Osteoblast (primary cell): ENCODE results near the gene CTNNAL1. TPM values are rescaled to one million over a fixed set of nuclear protein-coding genes. Genes with fewer than 3 reads are reported as not detected.
"Not testable (repeated sequence)": the region's sequence is repeated elsewhere in the genome, so short reads cannot be mapped to it uniquely, and the experiment has no call there.

Experiments
- DNase-seq: peaks from one replicate; pipeline ENCODE4 v3.0.0; 2011; ENCODE audit warnings: low spot score, mixed read lengths; ENCODE audit not compliant: insufficient read length; ENCODE audit errors: missing footprints
- H2AFZ ChIP-seq: 2 replicates; pipeline ENCODE4 v1.6.0; 2011; ENCODE audit warnings: mild to moderate bottlenecking, low read length
- H3K27ac ChIP-seq: 2 replicates; pipeline ENCODE4 v1.5.1; 2011; ENCODE audit warnings: mild to moderate bottlenecking, low read depth, low read length, moderate library complexity
- H3K27me3 ChIP-seq: 2 replicates; pipeline ENCODE4 v1.6.0; 2012; ENCODE audit warnings: mild to moderate bottlenecking, control low read depth, inconsistent platforms, low read length, moderate library complexity; ENCODE audit not compliant: insufficient read depth
- H3K36me3 ChIP-seq: 2 replicates; pipeline ENCODE4 v1.5.1; 2011; ENCODE audit warnings: mild to moderate bottlenecking, low read length, control low read depth, moderate library complexity; ENCODE audit not compliant: insufficient read depth
- H3K4me1 ChIP-seq: 2 replicates; pipeline ENCODE4 v1.5.1; 2011; ENCODE audit warnings: mild to moderate bottlenecking, low read length, control low read depth, moderate library complexity; ENCODE audit not compliant: insufficient read depth
- H3K4me2 ChIP-seq: 2 replicates; pipeline ENCODE4 v1.6.0; 2011; ENCODE audit warnings: mild to moderate bottlenecking, low read length; ENCODE audit not compliant: insufficient read depth
- H3K4me3 ChIP-seq: fragments of 200-600 bp; sonication (generic); 3 replicates; pipeline ENCODE4 v1.5.1; 2012; ENCODE audit warnings: mild to moderate bottlenecking, low read length, inconsistent platforms; ENCODE audit not compliant: insufficient read depth
- H3K79me2 ChIP-seq: 2 replicates; pipeline ENCODE4 v1.6.0; 2012; ENCODE audit warnings: mild to moderate bottlenecking, low read length, control low read depth, inconsistent platforms; ENCODE audit not compliant: insufficient read depth
- H3K9me3 ChIP-seq: 2 replicates; pipeline ENCODE4 v1.5.1; 2011; ENCODE audit warnings: low read depth, low read length, control low read depth
- H4K20me1 ChIP-seq: 2 replicates; pipeline ENCODE4 v1.6.0; 2012; ENCODE audit warnings: mild to moderate bottlenecking, low read length, control low read depth; ENCODE audit not compliant: insufficient read depth
- total RNA-seq: library from RNA; depleted of rRNA; stranded (reverse); fragments of >200 nt; gene quantifications from 2 replicates; pipeline ENCODE4 v1.2.3, GENCODE V29; 2012
- TF ChIP-seq, protein P1 (sequence below): IDR thresholded peaks from 2 replicates; pipeline ENCODE4 v1.5.1; 2011; ENCODE audit warnings: mild to moderate bottlenecking, low read depth, low read length, moderate library complexity; ENCODE audit errors: extremely low read depth

CTNNAL1 gene, protein sequence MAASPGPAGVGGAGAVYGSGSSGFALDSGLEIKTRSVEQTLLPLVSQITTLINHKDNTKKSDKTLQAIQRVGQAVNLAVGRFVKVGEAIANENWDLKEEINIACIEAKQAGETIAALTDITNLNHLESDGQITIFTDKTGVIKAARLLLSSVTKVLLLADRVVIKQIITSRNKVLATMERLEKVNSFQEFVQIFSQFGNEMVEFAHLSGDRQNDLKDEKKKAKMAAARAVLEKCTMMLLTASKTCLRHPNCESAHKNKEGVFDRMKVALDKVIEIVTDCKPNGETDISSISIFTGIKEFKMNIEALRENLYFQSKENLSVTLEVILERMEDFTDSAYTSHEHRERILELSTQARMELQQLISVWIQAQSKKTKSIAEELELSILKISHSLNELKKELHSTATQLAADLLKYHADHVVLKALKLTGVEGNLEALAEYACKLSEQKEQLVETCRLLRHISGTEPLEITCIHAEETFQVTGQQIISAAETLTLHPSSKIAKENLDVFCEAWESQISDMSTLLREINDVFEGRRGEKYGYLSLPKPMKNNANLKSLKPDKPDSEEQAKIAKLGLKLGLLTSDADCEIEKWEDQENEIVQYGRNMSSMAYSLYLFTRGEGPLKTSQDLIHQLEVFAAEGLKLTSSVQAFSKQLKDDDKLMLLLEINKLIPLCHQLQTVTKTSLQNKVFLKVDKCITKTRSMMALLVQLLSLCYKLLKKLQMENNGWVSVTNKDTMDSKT
- total RNA-seq, result 99.0 and 118 TPM in 2 replicates

DNA sequence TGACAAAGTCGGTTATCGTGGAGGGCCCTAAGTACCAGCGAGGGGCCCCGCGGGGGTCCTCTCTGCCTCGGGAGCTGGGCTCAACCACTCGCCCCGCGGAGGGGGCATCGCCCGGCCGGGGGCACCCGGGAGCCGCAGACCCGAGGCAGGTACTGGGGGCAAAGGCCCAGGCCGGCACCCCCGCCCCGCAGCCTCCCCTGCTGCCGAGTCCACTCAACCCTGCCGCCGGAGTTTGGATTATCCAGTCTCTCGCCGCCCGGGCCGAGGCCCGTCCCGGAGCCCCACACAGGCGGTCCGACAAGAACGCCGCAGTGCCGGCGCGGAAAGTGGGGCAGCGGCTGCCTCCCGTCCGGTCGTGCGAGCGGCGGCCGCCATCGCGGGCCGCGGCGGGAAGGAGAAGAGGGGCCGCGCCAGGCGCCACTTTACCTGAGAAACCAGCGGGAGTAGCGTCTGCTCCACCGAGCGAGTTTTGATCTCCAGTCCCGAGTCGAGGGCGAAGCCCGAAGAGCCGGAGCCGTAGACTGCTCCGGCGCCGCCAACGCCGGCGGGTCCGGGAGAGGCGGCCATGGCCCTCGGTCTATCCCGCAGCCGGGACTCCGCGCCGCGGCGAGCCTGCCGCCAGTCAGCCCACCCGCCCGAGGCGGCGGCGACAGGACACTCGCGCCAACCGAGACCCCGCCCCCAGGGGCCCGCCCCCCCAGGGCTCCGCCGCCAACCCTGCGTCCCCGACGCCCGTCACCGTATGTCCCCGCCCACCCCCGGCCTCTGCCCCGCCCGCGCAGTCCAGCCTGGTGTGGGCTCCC is at the start of gene CTNNAL1:
CTNNAL1 (minus strand) TSS at position 624 of the 803 bp plus-strand sequence; CDS start at position 567, 57 bp downstream.
- H3K27me3 ChIP-seq, result no peaks in the 10 kb centered on the region
- H3K4me1 ChIP-seq, result peaks cover 34% of the 10 kb centered on the region
- DNase-seq, result peak; percentile 96
- peak within 1 kb of the TSS; percentile 91 for H3K4me2 ChIP-seq
- TF ChIP-seq, protein P1, sequence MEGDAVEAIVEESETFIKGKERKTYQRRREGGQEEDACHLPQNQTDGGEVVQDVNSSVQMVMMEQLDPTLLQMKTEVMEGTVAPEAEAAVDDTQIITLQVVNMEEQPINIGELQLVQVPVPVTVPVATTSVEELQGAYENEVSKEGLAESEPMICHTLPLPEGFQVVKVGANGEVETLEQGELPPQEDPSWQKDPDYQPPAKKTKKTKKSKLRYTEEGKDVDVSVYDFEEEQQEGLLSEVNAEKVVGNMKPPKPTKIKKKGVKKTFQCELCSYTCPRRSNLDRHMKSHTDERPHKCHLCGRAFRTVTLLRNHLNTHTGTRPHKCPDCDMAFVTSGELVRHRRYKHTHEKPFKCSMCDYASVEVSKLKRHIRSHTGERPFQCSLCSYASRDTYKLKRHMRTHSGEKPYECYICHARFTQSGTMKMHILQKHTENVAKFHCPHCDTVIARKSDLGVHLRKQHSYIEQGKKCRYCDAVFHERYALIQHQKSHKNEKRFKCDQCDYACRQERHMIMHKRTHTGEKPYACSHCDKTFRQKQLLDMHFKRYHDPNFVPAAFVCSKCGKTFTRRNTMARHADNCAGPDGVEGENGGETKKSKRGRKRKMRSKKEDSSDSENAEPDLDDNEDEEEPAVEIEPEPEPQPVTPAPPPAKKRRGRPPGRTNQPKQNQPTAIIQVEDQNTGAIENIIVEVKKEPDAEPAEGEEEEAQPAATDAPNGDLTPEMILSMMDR, result no peak
- peak within 1 kb of the TSS; percentile 82 for H3K27ac ChIP-seq
- H3K4me3 ChIP-seq, result peak within 1 kb of the TSS; percentile 84
- peaks cover 27% of the 10 kb centered on the region for H4K20me1 ChIP-seq
- peak within 1 kb of the TSS; percentile 75 for H2AFZ ChIP-seq
- H3K9me3 ChIP-seq, result no peaks in the 10 kb centered on the region
- no peaks in the 10 kb centered on the region for H3K36me3 ChIP-seq
- peaks cover 36% of the 10 kb centered on the region for H3K79me2 ChIP-seq

DNA sequence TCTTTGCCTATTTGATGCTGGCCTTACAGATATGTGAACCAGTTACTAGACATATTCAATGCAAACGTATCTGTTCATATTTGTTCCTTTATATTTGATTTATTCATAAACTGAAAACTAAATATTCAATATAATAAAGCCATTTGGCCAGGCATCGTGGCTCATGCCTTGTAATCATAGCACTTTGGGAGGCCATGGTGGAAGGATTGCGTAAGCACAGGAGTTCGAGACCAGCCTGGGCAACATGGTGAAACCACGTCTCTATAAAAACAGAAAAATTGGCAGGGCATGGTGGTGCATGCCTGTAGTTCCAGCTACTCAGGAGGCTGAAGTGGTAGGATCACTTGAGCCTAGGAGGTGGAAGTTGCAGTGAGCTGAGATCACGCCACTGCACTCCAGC is 49.2 kb upstream of the CTNNAL1 start:
- H3K27me3 ChIP-seq, result no peaks in the 10 kb centered on the region
- H3K36me3 ChIP-seq, result peaks cover 46% of the 10 kb centered on the region
- no peak for DNase-seq

DNA sequence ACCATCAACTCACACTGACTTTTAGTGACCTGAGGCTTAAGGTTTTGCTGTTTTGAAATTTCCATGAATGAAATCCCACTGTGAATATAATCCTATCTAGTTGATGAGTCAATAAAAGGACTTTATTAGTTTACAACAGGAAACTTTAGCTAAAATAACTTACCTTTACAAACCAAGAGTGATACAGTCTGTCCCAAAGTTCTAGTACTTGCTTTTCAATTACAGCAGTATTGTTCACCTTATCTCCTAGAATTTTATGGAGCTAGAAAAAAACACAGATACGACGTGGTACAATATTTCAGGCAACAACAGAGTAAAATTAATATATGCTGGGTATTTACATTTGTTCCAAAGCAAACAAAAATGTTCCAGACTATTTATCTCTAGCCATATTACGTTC is 46.9 kb upstream of the CTNNAL1 start:
- DNase-seq, result no peak
- H3K27me3 ChIP-seq, result no peaks in the 10 kb centered on the region
- H3K4me3 ChIP-seq, result no peak overlapping the region
- H3K9me3 ChIP-seq, result no peaks in the 10 kb centered on the region
- H2AFZ ChIP-seq, result no peak overlapping the region
- peaks cover 51% of the 10 kb centered on the region for H3K36me3 ChIP-seq
- H3K4me1 ChIP-seq, result peaks cover 15% of the 10 kb centered on the region
- H3K79me2 ChIP-seq, result peaks cover 6% of the 10 kb centered on the region
- H4K20me1 ChIP-seq, result no peaks in the 10 kb centered on the region
- TF ChIP-seq, protein P1, result no peak
- H3K4me2 ChIP-seq, result no peak overlapping the region
- H3K27ac ChIP-seq, result no peak overlapping the region

More for the DNA sequence above, 49.2 kb upstream of the CTNNAL1 start:
- Histone ChIP-seq H3K79me2 (peaks cover 6% of the 10 kb centered on the region), H3K4me3 (no peak overlapping the region), H2AFZ (no peak overlapping the region), H3K9me3 (no peaks in the 10 kb centered on the region), H3K27ac (no peak overlapping the region), H3K4me1 (peaks cover 23% of the 10 kb centered on the region), H4K20me1 (no peaks in the 10 kb centered on the region), H3K4me2 (no peak overlapping the region)
- TF ChIP-seq, protein P1, result no peak

DNA sequence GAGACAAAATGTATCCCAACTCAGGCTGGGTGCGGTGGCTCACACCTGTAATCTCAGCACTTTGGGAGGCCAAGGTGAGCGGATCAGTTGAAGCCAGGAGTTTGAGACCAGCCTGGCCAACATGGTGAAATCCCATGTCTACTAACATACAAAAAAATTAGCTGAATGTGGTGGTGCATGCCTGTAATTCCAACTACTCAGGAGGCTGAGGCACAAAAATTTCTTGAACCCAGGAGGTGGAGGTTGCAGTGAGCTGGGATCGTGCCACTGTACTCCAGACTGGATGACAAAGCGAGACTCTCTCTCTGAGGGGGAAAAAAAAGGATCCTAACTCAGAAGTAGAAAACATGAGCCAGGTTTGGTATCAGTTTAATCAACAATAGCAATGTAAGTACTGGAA is 39.8 kb upstream of the CTNNAL1 start:
- not testable (repeated sequence) for H2AFZ ChIP-seq, H3K9me3 ChIP-seq, H3K27me3 ChIP-seq, H3K4me2 ChIP-seq, H4K20me1 ChIP-seq, H3K79me2 ChIP-seq, H3K4me3 ChIP-seq, DNase-seq
- Histone ChIP-seq H3K27ac (peak overlapping the region; percentile 43), H3K36me3 (peaks cover 34% of the 10 kb centered on the region), H3K4me1 (peaks cover 22% of the 10 kb centered on the region)
